DOHH2 (cell line): ENCODE data around the gene C1QTNF6.

Source experiments
- EZH2phosphoT487 ChIP-seq: fragments of 200-600 bp; sonication (generic); IDR thresholded peaks from 2 replicates; pipeline ENCODE4 v1.6.1; 2017; ENCODE audit warnings: borderline replicate concordance, mild to moderate bottlenecking, antibody characterized with exemption, low read length, moderate library complexity, mixed read lengths
- TF ChIP-seq, protein P1 (sequence below): fragments of 200-600 bp; sonication (generic); IDR thresholded peaks from one replicate; pipeline ENCODE4 v1.5.1; 2014; ENCODE audit warnings: antibody characterized with exemption, mild to moderate bottlenecking, low read depth, low read length; ENCODE audit not compliant: poor library complexity, severe bottlenecking

GRCh38 chr22:37160027-37160426, 28.0 kb downstream of the C1QTNF6 start:
- no peak for TF ChIP-seq EZH2phosphoT487
- TF ChIP-seq, protein P1, sequence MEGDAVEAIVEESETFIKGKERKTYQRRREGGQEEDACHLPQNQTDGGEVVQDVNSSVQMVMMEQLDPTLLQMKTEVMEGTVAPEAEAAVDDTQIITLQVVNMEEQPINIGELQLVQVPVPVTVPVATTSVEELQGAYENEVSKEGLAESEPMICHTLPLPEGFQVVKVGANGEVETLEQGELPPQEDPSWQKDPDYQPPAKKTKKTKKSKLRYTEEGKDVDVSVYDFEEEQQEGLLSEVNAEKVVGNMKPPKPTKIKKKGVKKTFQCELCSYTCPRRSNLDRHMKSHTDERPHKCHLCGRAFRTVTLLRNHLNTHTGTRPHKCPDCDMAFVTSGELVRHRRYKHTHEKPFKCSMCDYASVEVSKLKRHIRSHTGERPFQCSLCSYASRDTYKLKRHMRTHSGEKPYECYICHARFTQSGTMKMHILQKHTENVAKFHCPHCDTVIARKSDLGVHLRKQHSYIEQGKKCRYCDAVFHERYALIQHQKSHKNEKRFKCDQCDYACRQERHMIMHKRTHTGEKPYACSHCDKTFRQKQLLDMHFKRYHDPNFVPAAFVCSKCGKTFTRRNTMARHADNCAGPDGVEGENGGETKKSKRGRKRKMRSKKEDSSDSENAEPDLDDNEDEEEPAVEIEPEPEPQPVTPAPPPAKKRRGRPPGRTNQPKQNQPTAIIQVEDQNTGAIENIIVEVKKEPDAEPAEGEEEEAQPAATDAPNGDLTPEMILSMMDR, result no peak
